Activated CD8-positive, alpha-beta memory T cell treated with anti-CD3 and anti-CD28 coated beads for 1 hour (primary cell): ENCODE results near the gene SDK2.

Experiments
- DNase-seq, 2 donors: peaks; one replicate each; pipeline ENCODE4 v3.0.0-alpha.2; 2020; ENCODE audit warnings: low read depth in 1 of 2; ENCODE audit errors: extremely low read depth in 1 of 2

Gene SDK2

DNA sequence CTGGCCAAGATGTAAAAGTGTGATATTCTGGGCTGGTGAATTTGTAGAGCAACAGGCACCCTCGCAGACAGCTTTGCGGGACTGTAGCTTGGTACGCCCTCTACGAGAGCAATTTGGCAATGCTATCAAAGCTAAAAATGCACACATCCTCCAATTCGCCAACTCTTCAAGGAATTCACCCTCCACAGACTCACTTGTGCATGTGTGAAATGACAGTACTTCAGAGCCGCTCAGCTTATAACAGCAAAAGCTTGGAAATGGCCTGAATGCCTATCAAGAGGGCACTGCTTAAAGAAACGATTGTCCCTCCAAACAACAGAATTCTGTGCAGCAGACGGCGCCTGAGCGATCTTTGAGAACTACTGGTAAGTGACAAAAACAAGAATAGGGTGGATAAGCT is 130.8 kb downstream of the SDK2 start:
- no peak for DNase-seq

DNA sequence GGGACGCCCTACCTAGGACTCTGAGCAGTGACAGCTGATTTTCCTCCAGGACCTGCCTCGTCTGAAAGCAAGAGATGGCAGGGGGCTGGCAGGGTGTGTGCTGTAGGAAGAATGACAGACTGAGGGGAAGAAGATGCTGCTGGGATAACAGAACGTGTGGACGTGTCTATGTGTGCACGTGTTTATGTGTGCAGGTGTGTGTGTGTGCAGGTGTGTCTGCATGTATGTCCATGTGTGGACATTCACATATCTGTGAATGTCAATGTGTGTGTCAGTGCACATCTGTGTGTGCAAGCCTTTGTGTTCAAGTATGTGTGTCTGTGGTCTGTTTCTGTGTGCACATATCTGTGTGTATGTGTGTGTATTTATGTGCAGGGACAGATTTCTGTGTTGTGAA is 132.5 kb downstream of the SDK2 start:
- no peak for DNase-seq

DNA sequence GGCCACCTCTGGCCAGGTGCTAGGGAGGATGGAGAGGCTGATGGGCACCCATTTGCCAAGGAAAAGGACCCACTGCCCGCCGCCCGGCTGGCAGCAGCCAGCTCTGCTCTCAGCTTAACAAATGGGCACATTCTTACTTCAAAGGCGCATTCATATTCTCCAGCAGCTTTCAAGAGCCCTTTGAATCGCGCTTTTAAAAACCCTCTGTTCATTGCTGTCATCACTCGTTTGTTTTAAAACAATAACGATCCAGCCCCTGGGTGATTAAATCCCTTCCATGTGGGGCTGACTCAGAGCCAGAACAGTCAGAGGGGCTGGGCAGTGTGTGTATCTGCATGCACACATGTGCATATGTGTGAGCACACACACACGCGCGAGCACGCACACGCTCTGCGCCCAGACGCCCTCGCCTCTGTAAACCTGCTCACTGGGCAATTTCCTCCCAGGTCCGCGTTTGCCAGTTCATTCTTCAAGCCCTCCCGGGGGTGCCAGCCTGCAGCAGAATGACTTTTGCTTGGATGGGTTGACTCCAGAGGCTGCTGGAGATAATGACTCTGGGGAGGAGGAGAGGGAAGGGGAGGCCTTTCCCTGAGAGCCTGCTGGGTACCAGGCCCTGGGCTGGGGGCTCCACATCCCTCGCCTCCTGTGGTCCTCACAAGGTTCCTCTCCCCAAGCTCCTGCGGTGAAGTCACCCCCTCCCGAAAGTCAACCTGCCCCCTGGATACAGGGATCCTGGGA is 133.1 kb downstream of the SDK2 start:
- DNase-seq: no peak

DNA sequence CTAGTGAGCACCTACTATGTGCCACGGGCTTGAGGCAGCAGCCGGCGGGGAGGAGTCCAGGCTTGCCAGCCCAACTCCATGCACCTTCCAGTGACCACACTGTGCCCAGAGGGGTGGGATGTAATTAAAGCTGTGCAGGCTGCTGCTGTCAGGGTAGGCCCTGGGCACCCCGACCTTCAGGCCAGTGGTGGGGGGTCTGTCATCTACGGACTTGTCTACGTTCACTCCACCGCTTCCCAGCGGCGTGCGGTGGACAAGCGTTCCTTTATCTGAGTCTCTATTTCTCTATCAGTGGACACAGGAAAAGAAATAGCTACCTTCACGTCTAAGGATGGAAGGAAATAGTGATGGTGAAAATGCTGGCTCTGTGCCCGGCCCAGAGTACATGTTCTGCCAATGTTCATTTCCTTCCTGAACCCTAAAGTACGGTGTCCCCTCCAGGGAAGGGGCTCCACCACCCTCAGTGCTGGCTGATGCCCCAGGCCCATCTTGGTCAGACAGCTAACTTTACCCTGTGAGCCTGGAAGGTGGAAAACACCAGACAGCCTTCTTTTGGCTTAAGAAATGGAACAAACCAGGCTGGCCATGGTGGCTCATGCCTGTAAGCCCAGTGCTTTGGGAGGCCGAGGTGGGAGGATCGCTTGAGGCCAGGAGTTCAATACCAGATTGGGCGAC is 135.2 kb downstream of the SDK2 start:
- DNase-seq: no peak

DNA sequence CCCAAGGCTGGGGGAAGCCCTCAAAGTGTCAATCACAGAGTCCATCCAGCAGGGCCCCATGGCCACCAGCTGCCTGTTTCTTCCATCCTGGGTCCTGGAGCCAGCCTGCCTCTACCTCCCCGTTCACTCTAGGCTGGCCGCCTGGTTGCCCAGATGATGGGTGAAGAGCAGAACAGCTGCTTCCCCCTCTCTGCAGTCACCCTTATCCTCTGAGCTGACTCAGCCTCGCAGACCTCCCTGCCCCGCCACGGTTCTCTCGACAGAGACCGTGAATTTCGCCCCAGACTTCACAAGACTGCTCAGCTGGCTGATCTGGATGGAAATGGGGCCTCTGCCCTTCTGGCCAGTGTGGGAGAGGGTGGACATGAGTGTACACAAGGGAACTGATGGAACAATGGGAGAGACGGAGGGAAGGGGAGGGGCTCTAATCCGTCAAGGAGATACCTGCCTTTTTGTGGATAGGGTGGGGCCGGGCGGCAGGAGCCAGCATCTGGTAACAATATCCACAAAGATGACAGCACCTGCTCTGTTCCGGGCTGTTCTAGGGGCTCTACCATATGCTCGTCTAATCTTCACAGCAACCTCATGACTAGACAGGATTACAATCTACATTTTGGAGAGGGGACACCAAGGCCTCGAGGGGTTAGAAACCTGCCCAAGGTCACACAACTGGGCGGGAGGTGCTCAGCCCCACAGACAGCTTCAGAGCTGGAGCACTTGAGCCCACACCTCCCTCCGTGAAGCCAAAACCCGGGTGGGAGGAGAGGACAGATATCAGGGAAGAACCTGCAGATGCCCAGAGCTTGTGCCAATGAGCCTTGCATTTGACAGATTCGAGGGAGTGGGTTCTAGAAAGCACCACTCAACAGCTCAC is 136.0 kb downstream of the SDK2 start:
- DNase-seq: no peak

DNA sequence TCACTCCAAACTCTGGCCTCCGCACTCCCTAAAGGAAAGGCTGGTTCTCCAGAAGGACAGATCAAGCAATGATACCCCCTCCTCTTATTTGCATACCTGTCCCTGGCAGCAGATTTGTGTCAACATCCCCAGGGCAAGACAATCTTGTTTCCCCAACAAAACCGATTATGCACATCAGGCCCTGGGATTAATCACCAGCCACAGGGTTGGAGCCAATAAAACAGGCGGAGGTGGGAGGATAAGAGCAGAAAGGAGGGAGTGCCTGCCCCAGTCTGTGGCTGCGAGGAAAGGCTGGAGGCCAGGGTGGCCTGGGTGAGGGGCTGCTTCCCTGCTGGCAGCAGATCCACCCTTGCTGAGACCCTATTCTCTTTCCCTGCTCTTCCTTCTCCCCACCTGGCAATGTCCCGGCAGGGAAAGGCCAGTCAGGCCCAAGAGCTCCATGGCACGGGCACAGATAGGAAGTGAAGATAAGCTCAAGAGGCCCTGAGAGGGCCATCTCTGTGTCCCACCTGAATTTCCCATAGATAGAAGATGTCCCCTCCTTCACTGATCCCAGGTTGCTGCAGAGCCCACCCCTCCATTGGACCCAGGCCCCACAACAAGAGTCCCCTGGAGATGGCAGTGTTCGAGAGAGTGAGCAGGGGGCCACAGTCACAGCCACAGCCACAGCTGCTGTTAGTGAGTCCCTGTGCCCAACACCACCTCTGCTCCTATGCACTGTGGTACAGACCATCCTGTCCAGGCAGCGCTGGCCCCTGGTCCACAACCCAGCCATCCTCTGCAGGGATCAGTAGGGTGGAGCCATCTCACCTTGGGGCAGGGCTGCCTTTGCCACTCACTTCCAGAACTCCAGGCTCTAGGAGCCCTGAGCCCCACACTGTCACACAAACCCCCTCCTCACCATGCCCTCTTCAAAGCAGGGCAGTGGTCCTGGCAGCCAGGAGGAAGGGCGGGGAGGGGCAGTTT is 137.5 kb downstream of the SDK2 start:
- DNase-seq: no peak

DNA sequence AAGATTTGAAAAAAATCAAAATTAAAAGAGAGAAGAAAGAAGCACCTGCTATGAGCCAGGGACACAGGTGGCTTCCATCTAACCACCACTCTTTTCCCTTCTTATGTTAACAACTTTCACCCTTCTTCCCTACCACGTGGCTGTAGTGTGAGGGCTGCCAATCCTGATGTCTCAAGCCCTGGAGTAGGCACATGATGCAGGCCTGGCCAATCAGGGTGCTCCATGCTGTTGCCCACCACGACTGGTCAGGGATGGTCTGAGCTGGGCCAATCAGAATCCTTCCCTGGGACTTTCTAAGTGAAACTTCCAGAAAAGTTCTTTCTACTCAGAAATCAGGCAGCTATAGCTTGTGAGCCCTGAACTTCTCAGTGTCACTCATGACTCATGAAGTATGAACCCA is 140.7 kb downstream of the SDK2 start:
- no peak for DNase-seq

DNA sequence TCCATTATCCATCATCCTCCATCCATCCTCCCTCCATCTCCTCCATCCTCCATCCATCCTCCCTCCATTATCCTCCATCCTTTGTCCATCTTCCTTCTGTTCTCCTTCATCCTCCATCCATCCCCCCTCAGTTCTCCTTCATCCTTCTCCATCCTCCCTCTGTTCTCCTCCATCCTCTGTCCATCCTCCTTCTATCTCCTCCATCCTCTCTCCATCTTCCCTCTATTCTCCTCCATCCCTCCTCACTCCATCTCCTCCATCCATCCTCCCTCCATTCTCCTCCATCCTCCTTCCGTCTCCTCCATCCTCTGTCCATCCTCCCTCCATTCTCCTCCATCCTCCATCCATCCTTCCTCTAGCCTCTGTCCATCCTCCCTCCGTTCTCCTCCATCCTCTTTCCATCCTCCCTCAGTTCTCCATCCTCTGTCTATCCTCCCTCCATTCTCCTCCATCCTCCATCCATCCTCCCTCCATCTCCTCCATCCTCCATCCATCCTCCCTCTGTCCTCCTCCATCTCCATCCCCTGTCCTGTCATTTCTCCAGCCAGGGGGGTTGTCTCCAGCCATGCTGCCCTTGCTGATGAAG is 143.7 kb downstream of the SDK2 start:
- DNase-seq: no peak

DNA sequence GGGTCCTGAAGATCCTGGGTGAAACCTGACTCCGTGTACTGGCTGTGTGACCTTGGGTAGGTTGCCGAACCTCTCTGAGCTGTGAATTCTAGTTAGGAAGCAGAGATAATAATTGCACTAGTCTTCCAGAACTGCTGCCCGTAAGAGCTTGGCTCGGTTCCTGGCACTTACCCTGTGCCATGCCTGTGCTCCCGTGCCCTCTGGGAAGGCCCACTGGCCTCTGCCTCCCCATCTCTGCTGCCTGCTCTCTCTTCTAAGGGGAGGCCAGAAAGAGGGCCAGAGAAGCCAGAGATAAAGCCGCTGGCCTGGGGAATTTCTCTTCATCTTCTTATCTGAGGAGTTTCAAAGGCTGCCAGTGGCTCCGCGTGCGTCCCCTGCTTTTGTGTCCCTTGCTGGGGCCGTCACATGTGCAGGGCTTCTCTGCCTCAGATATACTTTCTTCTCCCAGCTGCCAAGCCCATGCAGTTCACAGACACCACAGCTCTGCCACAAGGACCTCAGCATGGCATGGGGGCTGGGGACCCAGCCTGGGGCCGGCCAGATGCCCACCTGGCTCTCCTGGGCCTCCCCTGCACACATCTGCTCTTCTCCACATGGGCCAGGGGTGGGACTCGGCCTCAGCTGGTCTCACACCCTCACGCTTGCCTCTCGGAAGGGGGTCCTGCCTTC is 145.2 kb downstream of the SDK2 start:
- DNase-seq: no peak

DNA sequence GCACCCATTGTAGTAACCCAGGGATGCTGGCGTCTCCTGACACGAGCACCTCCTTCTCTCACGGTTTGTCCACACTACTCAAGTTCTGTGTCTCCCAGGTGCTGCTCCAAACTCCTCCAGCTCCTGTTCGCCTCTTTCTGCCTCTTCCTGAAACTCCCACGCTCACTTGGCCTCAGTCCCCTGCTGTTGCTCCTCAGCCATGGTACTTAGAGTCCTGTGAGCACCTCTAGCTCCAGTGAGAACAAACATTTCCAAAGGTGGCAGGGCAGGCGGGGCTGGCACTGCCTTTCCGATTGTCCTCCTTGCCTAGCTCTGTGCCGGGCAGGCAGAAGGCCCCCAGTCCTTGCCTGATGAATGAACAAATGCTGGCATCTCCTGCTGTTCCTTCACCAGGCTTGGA is 146.1 kb downstream of the SDK2 start:
- no peak for DNase-seq

DNA sequence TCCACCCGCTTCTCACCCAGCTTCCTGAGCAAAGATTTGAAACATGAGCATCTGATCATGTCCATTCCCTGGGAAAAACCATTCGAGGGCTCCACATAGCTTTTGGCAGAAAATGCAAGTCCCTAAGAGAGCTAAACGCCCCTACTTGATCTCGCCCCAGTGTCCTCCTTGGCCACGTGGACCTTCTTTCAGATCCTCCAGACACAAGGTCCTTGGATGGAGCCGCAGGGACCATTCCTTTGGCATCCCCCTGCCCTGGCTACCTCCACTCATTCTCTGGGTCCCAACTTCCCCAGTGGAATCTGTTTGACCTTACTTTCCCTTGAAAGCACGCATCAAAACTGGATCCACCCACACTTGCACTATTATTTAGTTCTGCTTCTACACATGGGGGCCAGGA is 146.5 kb downstream of the SDK2 start:
- DNase-seq: no peak

DNA sequence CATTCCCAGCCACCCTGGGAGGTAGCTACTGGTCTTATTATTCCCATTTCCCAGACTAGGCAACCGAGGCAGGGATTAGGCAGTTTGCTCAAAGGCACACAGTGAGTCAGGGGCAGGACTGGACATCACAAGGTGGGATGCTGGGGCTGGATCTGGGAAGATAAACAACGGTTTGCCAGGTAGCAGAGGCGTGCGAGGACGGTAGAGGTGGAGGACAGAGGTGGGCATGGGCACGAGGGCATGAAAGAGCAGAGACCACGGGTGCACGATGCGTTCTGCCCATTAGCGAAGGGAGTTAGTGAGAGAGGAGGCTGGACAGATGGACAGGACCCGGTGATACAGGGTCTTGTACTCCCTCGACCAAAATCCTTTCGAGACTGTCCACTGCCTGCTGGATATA is 148.0 kb downstream of the SDK2 start:
- DNase-seq: no peak

DNA sequence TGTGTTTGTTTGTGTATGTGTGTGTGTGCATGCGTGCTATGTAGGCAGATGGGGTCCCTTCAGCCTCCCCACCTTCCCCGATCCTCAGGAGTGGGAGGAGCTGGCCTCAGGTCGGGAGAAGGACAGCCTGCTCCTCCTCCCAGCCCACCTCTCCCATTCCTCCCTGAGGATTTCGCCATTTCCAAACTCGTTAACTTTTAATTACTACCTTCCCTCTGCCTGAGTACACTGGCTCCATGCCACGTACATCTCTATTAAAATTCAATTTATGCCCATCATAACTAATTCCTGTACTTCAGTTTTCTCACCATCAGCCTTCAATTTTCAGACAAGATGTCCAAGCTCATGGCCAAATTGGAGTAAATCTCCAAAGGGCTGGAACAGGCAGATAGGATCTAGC is 148.6 kb downstream of the SDK2 start:
- no peak for DNase-seq

DNA sequence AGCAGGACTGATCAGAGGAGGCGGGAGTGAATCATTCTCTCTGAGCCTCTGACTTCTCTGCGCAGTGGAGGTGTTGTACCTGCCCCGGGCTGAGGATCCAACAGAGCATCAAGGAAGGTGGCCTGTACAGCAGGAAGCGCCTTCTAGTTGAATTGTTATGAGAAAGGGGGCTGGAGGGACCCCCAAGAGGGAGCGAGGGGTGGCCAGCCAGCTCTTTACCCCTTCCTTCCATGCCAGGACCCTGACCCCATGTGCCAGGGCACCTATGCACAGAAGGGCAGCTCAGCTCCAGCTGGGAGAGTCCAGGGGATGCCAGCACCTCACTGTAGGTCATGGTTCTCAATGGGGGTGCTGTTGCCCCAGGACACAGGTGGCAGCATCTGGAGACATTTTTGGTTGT is 149.3 kb downstream of the SDK2 start:
- no peak for DNase-seq

DNA sequence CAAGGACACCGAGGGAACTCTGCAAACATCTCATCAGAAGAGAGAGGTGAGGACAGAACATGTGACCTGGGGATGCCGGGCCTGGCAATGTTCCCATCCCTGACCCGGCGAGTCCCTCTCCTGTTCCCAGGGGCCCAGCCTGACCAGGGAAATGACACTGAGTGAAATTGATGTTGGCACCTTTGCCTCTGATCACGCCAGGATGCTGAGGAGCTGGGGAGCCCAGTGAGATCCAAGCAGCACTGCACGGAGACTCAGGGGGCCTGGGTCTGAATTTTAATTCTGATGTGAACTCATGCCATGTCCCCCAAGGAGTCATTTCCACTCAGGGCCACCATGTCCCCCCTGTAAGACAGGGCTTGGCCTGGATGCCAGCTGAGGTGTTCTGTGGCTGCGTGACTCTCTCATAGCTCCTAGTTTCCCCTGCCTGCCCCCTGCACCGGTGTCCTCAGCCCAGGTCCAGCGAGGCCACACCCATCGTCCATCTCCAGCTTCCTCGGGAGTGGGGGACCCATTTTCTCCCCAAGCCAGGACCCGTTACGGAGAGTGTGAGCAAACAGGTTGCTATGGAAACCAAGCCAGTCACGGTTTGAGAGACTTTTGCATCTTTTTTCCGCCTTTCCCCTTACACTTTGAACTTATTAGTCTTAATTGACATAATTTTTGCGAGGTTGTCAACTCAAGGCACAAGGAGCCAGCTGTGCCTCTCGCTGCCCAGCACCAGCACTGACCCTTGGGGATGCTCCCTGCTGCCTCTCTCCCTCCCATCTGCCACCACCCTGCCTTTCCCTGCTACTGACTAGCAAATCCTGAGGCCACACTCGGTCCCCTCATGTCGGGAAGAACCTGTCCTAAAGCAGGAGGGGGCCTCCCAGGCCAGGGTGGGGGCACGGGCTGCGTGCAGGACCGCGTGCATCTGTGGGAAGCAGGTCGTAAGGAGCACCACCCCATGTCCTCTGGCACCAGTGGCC is 150.0 kb downstream of the SDK2 start:
- DNase-seq: no peak

DNA sequence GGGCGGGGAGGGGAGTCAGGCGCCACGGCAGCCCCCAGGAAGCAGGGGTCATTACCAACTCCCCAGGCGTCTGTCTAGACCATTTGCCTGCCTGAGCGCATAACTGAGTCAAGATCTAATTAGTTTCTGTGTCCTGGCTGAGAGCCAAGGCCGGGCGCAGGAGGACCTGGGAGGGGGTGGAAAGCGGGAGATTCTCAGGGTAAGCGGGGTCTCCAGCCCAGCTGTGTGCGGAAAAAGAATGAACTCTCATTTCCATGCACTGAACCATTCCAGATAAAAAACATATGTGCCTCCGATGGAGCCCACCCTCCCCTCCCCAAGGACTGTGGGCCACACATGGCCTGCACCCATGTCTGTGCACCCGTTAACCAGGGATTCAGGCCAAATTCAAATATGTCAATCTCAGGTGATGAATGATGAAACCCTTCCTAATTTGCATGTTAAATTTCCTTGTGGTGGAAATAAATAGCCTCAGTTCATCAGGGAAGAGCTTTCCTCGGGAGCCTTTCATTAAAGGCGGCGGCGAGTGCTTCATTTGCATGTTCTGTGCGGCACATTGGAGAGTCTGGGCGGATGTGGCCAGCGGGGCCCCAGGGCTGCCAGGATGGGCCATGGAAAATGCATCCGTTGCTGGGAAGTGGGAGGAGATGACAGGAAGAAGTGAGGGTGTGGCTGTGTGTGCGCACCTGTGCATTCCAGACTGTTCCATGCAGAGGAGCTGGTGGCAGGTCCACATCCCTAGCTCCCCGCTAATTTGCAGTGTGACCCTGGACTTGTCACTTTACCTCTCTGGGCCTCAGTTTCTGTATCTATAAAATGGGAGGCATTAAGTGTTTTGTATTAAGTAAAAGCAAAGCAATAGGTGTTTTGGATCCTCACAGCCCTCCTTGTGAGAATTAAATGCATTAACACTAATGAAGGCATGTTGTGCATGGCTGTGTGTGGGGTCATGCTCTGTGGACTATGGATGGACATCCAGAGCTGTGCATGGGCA is 151.1 kb downstream of the SDK2 start:
- no peak for DNase-seq

DNA sequence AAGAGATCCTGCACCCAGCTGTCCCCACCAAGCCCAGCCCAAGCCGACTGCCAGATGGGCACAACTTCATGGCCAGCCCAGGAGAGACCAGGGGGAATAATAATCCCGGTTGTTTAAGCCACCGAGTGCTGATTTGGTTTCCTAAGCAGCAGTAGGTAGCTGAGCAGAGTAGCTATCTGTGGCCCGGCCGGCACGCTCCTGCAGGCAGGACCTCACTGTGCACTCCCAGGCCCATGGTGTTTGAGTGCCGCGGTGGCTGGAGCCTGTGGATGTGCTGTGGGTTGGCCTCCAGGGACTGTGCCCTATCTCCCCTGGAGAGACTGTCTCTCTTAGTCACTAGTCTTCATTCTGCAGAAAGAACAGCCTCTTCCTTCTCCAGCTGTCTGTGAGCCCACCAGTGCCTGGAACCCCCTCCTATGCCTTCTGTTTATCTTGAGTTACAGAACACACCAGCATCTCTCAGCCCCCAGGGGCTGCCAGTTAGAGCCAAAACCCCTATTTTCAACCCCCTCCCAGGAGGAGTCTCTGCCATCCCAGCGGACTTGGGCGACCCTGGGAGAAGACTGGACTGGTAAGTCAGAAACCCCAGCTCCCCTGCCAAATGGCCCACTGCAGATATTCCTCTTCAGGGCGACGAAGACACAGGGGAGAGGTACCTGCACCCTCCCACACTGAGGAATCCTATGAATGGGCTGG is 152.0 kb downstream of the SDK2 start:
- no peak for DNase-seq
